ENCODE results near the gene AATK.

The AATK gene

DNA sequence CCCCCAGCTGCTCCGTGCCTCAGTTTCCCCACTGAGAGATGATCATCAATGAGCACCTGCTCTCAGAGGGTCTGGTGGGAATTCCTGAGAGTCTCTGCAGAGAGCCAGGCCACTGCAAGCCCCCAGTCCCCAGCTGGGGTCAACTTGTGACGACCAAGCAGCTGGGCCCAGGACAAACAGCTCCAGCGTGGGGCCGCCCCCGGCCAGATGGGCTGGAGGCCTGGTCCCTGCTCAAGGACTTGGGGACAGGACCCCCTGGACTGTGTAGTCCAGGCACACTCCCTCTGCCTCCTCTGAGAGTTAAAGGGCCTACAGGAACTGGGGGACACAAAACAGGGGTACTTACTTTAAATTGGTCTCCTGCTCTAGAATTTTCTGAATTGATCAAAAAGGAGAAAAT, 16.6 kb upstream of the AATK start:
- DNase-seq (ENCODE audit: low spot score) = no peak

DNA sequence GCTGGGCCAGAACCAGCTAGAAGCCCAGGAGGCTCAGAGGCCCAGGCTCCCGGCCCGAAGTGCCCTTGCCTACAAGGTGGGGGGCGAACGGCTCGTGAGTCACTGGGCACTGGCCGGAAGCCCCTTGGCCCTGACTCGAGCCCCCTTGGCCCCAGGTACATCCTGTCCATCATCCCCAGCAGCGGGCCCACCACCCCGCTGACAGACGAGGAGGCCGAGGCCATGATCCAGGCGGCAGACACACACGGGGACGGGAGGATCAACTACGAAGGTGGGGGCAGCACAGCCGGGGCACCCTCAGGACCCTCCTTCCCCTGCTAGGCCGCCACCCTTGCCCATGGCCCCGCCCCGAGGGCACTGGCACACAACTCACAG, 15.8 kb upstream of the AATK start:
- DNase-seq (ENCODE audit: low spot score) = no peak

DNA sequence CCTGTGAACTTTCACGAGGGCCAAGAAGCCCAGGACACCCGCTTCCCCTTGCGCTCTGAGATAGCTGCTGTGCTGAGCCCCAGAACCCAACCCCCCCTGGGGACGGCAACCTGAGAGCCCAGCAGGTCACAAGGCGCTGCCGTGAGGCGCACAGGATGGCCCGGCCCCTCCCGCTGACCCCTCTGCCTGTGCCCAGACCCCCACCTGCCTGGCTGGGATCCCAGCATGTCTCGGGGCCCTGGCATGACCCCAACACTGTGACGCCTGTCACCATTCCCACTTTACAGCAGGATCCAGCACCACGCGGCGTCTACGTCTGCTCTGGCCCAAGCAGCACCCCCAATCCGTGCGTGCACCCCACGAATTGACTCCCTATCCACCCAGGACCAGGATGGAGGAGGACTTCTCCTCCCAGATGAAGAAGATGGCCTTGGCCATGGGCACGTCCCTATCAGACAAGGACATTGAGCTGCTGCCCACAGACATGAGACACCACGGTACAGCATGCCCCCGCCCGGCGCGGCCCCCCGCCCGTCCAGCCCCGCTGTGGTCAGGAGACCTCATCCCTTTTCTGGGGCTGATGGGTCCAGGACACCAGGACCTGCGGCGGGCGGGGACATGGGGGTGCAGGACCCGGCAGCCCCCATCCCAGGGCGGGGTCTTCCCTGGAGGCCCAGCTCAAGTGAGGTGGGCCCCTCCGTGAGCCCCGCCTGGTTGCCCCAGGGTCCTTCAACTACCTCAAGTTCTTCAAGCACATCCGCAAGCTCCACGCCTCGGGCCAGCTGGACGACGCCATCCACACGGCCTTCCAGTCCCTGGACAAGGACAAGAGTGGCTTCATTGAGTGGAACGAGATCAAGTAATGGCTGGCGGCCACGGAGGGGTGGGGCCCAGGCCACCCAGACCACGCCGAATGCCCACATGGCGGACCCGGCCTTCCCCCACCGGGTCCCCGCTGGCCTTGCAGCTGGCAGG, 15.1 kb upstream of the AATK start:
- DNase-seq (ENCODE audit: low spot score) = no peak

GRCh38 chr17:81179861-81180260, 13.8 kb upstream of the AATK start:
- no peak for DNase-seq (ENCODE audit: low spot score)

- DNase-seq (ENCODE audit: low spot score) = peak; percentile 70
Observed at GRCh38 chr17:81179220-81179619, 13.2 kb upstream of the AATK start.

DNA sequence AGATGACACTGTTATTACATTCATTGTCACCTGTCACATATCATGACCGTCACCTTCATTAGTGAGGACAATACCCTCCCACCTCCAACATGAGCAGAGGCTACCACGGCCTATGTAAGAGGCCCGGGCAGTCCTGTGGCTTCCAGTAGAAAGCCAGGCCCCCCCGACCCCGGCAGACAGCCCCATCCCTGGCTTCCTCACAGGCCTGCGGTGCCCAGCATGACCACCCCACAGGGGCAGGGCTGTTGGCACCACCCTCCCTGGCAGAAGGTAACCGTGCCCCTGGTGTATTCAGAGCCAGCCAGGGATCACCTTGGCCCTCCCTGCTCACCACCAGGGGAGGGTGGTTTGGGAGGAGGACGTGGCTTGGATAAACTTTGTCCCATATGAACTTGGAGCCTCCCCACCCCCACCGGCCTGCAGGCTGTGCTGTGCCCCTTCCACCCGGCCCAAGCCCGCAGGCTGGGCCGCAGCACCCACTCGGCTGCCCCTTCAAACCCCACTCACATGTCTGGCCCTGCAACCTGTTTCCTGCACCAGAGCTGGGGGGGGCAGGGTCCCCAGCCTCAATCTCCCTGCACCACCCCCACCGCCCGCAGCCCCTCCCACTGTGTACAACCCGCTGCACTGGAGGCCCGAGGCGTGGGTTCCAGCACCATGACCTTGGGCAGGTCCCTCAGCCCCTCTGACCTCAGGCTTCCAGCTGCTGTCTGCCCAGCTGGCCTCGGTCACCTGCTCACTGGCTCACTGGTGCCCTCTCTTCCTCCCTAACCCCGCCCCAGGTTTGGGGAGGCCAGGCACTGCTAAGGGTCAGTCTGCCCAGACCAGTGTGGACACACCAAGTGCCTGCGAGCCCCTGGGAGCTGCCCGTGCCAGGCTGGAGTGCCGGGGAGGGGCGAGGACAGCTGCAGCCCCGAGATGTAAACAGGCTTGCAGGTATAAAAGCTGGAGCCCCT, 12.4 kb upstream of the AATK start:
- DNase-seq (ENCODE audit: low spot score) = no peak

DNA sequence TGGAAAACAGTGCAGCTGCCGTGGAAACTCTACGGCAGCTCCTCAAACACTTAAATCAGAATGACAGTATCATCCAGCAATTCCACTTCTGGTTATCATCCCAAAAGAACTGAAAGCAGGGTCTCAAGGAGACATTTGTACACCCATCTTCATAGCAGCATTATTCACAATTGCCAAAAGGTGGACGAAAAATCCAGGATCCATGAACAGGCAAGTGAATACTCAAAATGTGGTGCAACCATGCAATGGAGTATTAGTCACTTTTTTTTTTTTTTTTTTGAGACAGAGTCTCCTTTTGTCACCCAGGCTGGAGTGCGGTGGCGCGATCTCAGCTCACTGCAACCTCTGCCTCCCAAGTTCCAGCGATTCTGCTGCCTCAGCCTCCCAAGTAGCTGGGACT, 10.6 kb upstream of the AATK start:
- DNase-seq (ENCODE audit: low spot score) = no peak

GRCh38 chr17:81173762-81174155, 7.7 kb upstream of the AATK start:
- DNase-seq (ENCODE audit: low spot score) = no peak

- no peak for DNase-seq (ENCODE audit: low spot score)
Observed at GRCh38 chr17:81173052-81173761, 7.2 kb upstream of the AATK start.

- no peak for DNase-seq (ENCODE audit: low spot score)
Observed at GRCh38 chr17:81171941-81172340, 5.9 kb upstream of the AATK start.

- no peak for DNase-seq (ENCODE audit: low spot score)
Observed at GRCh38 chr17:81170727-81171494, 4.9 kb upstream of the AATK start.

DNA sequence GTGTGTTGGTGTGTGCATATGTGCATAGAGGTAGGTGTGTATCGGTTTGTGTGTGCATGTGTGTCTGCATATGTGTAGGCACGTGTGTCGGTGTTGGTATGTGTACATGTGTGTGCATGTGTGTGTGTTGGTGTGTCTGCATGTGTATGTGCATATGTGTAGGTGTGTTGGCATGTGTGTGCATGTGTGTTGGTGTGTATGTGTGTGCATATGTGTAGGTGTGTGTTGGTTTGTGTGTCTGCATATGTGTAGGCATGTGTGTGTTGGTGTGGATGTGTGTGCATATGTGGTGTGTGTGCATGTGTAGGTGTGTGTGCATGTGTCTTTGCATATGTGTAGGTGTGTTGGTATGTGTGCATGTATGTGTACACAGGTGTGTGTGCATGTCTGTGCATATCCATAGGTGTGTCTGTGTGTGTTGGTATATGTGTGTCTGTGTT, 3.9 kb upstream of the AATK start:
- no peak for DNase-seq (ENCODE audit: low spot score)

- no peak for DNase-seq (ENCODE audit: low spot score)
Observed at GRCh38 chr17:81167638-81168037, 1.6 kb upstream of the AATK start.

- no peak for DNase-seq (ENCODE audit: low spot score)
Observed at GRCh38 chr17:81167194-81167524, 1.1 kb upstream of the AATK start.

DNA sequence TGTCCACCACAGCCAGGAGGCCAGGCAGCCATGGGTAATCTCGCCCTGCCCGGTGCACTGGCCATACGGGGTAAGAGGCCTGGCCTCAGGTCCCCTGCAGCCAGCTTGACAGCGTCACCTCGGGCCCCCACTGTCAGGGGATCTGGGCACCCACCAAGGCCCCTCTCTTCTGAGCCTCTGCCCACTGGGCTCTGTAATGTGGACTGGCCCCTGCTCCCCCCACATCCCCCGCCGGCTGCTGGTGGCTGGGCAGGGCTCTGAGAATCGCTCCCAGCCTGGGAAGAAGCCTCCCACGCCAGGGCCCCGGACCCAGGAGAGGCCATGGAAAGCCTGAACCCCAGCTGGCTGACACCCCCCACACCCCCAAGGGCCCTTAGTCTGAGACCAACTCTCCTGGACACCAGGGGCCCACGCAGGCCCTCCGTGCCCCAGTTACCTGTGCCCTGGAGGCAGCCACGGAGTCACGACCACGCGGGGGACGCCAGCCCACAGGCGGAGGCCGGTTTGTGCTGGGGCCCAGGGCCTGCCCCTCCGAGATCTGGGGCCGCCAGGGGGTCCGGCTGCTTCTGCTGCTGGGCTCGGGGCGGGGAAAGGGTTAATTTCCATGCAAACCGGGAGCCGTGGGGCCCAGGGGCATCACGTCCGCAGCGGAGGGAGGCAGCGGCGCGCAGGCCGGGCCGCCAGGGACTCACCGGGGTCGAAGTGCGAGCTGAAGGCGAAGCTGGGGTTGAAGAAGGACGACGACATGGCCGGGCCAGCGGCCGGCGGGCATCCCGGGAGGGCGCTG, 582 bp downstream of the AATK start, which contains the start of gene PVALEF:
PVALEF (plus strand) TSS at position 262 of the 787 bp plus-strand sequence. CDS start 15,720 bp downstream, outside the sequence.
- no peak for DNase-seq (ENCODE audit: low spot score)

GRCh38 chr17:81164371-81165245, 1.4 kb downstream of the AATK start:
- DNase-seq (ENCODE audit: low spot score) = no peak

DNA sequence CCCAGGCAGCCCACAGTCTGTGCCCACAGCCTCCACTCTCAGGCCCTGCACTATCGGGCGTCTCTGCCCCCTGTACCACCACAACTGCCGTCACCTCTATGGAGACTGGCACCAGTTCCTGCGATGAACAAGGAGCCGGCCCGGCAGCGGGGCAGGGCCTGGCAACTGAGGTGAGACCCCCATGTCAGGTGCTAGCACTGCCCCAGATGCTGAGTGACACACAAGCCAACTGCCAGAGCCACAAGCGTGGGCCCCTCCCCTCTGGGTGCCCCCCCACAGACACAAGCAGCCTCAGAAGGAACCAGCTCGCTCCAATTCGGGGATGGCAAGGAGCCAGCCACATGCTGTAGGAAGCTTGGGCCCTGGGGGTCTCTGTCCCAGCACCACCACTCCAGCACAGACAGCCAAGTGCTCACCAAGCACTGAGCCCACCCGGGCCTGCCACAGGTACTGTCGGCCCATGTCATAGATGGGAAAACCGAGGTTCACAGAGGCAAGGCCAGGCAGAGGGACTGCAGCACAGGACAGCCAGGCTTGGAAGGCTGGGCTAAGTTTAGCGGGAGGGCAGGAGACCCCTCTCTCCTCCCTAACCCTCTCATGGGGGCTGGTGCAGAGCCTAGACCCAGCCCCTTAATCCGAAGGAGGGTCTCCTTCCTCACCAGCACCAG, 2.2 kb downstream of the AATK start:
- DNase-seq (ENCODE audit: low spot score) = no peak

DNA sequence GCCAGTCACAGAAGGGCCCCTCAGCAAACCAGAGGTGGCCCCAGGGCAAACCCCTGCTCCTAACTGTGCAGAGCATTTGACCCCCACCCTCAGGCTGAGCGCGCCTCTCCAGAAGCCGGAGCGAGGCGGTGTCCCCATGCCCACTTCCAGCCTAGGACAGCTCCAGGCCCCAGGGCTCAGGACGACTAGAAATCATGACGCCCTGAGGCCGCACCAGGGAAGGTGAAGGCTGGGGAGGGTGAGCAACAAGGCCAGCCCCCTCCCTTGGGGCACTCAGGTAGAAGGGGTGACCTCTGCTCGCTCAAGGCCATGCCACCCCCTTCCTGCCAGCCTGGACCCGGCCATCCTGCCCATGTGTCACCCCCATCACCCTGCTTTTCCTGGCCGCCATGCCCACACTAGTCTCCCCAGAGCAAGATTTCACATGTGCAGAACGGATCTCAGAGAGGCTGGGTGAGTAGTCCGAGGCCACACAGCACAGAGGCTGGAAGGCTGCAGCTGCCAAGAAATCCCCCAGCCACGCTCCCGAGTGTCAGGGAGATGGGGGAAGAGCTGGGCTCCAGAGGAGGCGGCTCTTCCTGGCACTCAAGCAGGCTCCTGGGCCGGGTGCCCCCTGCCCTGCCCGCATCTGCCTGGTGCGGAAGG, 2.8 kb downstream of the AATK start:
- no peak for DNase-seq (ENCODE audit: low spot score)

All from NAMALWA (cell line).